Smooth muscle cell (in vitro differentiated cells): ENCODE measurements around the gene SNAP29. TPM values are rescaled to one million over a fixed set of nuclear protein-coding genes. Genes with fewer than 3 reads are reported as not detected.
"Not testable (repeated sequence)": the region's sequence is repeated elsewhere in the genome, so short reads cannot be mapped to it uniquely, and the experiment has no call there.

ENCODE experiments used
- DNase-seq: peaks from one replicate; lab custom pipeline; 2025; ENCODE audit not compliant: unreplicated experiment; lab: John Stamatoyannopoulos, UW
- H2AFZ ChIP-seq: fragments of 200-600 bp; sonication (generic); 2 replicates; pipeline ENCODE4 v1.6.0; 2016; ENCODE audit warnings: antibody characterized with exemption, low read depth, mild to moderate bottlenecking
- H3F3A ChIP-seq: fragments of 200-600 bp; sonication (generic); 2 replicates; pipeline ENCODE4 v1.6.0; 2017; ENCODE audit warnings: antibody characterized with exemption, low read depth
- H3K27ac ChIP-seq: fragments of 200-600 bp; sonication (generic); 2 replicates; pipeline ENCODE4 v1.5.1; 2016; ENCODE audit warnings: low read depth, mild to moderate bottlenecking
- H3K27me3 ChIP-seq: fragments of 200-600 bp; sonication (generic); 2 replicates; pipeline ENCODE4 v1.6.1; 2016; ENCODE audit warnings: low read depth, mild to moderate bottlenecking
- H3K36me3 ChIP-seq: fragments of 200-600 bp; sonication (generic); 2 replicates; pipeline ENCODE4 v1.5.1; 2016; ENCODE audit warnings: low read depth
- H3K4me1 ChIP-seq: fragments of 200-600 bp; sonication (generic); 2 replicates; pipeline ENCODE4 v1.5.1; 2016; ENCODE audit warnings: low read depth
- H3K4me2 ChIP-seq: fragments of 200-600 bp; sonication (generic); 2 replicates; pipeline ENCODE4 v1.6.0; 2016; ENCODE audit warnings: mild to moderate bottlenecking
- H3K4me3 ChIP-seq: fragments of 200-600 bp; sonication (generic); 2 replicates; pipeline ENCODE4 v1.5.1; 2016; ENCODE audit warnings: mild to moderate bottlenecking
- H3K79me2 ChIP-seq: fragments of 200-600 bp; sonication (generic); 2 replicates; pipeline ENCODE4 v1.6.0; 2016; ENCODE audit warnings: low read depth, mild to moderate bottlenecking
- H3K9ac ChIP-seq: fragments of 200-600 bp; sonication (generic); 2 replicates; pipeline ENCODE4 v1.6.0; 2016; ENCODE audit warnings: low read depth
- H3K9me3 ChIP-seq: fragments of 200-600 bp; sonication (generic); replicated peaks from 2 replicates; pipeline ENCODE4 v1.5.1; 2016; ENCODE audit warnings: low read depth
- H4K20me1 ChIP-seq: fragments of 200-600 bp; sonication (generic); 2 replicates; pipeline ENCODE4 v1.6.0; 2016; ENCODE audit warnings: low read depth
- WGBS: methylation state at CpG from one replicate; pipeline ENCODE4 v1.1.7; 2016; ENCODE audit warnings: low lambda C conversion rate; 5-methylcytosine and 5-hydroxymethylcytosine counted together
- polyA plus RNA-seq: library from polyadenylated mRNA; unstranded; fragments of >200 nt; fragmentation: Nextera tagmentation; extraction: Ambion mirVana; gene quantifications from 2 replicates; pipeline ENCODE4 v1.2.1, GENCODE V29; 2016
- total RNA-seq: library from RNA; depleted of rRNA; stranded (reverse); fragments of >200 nt; gene quantifications from 2 replicates; pipeline ENCODE4 v1.2.3, GENCODE V29; 2014
- TF ChIP-seq, protein P1 (sequence below): fragments of 200-600 bp; sonication (generic); IDR thresholded peaks from 2 replicates; pipeline ENCODE4 v1.5.1; 2017; ENCODE audit warnings: borderline replicate concordance, mild to moderate bottlenecking, antibody characterized with exemption; ENCODE audit not compliant: insufficient read depth, poor library complexity, severe bottlenecking

SNAP29 gene
- total and polyA plus RNA-seq, 2 experiments from 2014 or later = 9.4 to 28.8 TPM

DNA sequence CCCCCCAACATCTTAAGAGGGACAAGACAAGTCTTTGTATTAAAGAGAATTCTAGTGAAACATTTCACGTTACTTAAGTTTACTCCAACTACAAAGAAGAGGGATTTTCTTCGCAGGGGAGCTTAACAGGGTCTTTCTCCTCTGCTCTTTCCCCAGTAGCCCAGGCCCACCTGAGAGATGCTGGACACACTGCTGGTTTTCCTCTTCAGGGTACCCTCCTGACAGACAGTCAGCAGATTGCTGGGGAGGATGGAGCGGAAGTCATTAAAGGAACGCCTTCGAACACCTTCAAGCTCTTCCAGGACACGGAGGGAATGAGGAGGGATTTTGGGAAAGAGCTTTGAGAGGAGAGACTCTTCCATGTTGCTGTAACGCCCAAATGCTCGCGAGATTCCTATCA is 39.3 kb upstream of the SNAP29 start:
- WGBS = 98% methylated on average over 9 of the region's 9 CpGs

DNA sequence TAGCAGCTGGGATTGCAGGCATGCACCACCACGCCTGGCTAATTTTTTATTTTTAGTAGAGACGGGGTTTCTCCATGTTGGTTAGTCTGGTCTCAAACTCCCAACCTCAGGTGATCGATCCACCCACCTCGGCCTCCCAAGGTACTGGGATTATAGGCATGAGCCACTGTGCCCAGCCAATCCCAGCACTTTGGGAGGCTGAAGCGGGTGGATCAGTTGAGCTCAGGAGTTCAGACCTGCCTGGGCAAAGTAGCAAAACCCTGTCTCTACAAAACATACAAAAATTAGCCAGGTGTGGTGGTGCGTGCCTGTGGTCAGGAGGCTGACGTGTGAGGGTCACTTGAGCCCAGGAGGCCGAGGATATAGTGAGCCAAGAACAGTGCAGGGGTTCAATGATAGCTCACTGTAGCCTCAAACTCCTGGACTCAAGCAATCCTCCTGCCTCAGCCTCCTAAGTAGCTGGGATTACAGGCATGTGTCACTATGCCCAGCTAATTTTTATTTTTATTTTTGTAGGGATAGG is 37.0 kb upstream of the SNAP29 start:
- not testable (repeated sequence) for H3K4me3 ChIP-seq, DNase-seq, H3K27me3 ChIP-seq, H3K4me2 ChIP-seq, H3K79me2 ChIP-seq, H3K36me3 ChIP-seq, H3K4me1 ChIP-seq, H3K27ac ChIP-seq, H3K9me3 ChIP-seq, H3F3A ChIP-seq, H2AFZ ChIP-seq, H3K9ac ChIP-seq, H4K20me1 ChIP-seq
- over 99% methylated on average over 8 of the region's 8 CpGs for WGBS

More for the DNA sequence above, 39.3 kb upstream of the SNAP29 start:
- no peak overlapping the region for H3K9ac ChIP-seq
- H3K27ac ChIP-seq = no peak overlapping the region
- DNase-seq = no peak
- no peaks in the 10 kb centered on the region for H3K27me3 ChIP-seq
- H4K20me1 ChIP-seq = no peaks in the 10 kb centered on the region
- H3K9me3 ChIP-seq = no peaks in the 10 kb centered on the region
- H3F3A ChIP-seq = no peaks in the 10 kb centered on the region
- H3K36me3 ChIP-seq = peaks cover 5% of the 10 kb centered on the region
- H3K4me3 ChIP-seq = no peak overlapping the region
- no peaks in the 10 kb centered on the region for H3K4me1 ChIP-seq
- H3K4me2 ChIP-seq = no peak overlapping the region
- TF ChIP-seq, protein P1, sequence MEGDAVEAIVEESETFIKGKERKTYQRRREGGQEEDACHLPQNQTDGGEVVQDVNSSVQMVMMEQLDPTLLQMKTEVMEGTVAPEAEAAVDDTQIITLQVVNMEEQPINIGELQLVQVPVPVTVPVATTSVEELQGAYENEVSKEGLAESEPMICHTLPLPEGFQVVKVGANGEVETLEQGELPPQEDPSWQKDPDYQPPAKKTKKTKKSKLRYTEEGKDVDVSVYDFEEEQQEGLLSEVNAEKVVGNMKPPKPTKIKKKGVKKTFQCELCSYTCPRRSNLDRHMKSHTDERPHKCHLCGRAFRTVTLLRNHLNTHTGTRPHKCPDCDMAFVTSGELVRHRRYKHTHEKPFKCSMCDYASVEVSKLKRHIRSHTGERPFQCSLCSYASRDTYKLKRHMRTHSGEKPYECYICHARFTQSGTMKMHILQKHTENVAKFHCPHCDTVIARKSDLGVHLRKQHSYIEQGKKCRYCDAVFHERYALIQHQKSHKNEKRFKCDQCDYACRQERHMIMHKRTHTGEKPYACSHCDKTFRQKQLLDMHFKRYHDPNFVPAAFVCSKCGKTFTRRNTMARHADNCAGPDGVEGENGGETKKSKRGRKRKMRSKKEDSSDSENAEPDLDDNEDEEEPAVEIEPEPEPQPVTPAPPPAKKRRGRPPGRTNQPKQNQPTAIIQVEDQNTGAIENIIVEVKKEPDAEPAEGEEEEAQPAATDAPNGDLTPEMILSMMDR = no peak
- H2AFZ ChIP-seq = no peak overlapping the region
- H3K79me2 ChIP-seq = no peaks in the 10 kb centered on the region

DNA sequence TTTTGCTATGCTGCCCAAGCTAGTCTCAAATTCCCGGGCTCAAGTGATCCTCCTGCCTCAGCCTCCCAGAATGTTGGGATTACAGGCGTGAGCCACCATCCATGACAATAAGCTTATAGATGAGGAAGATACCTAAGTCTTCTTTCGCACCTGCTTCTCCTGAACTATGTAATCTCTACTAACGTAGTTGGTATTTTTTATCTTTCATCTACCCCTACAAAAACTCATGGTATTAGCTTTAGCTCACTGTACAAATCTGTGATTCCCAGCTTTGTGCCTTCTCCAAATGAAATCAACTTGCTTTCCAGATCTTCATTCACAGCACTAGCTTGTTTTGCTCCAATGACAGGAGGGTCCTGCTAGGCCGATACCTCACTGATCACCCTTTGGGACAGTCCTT is 36.6 kb upstream of the SNAP29 start:
- no peaks in the 10 kb centered on the region for H3K9me3 ChIP-seq
- H3F3A ChIP-seq = no peaks in the 10 kb centered on the region
- H3K27ac ChIP-seq = no peak overlapping the region
- H3K36me3 ChIP-seq = peaks cover 5% of the 10 kb centered on the region
- DNase-seq = no peak
- no peaks in the 10 kb centered on the region for H3K27me3 ChIP-seq
- no peak overlapping the region for H2AFZ ChIP-seq
- WGBS = 97% methylated on average over 5 of the region's 5 CpGs
- H3K9ac ChIP-seq = no peak overlapping the region
- H3K79me2 ChIP-seq = no peaks in the 10 kb centered on the region
- no peaks in the 10 kb centered on the region for H3K4me1 ChIP-seq
- H3K4me2 ChIP-seq = no peak overlapping the region
- TF ChIP-seq, protein P1 = no peak
- H4K20me1 ChIP-seq = no peaks in the 10 kb centered on the region
- H3K4me3 ChIP-seq = no peak overlapping the region

DNA sequence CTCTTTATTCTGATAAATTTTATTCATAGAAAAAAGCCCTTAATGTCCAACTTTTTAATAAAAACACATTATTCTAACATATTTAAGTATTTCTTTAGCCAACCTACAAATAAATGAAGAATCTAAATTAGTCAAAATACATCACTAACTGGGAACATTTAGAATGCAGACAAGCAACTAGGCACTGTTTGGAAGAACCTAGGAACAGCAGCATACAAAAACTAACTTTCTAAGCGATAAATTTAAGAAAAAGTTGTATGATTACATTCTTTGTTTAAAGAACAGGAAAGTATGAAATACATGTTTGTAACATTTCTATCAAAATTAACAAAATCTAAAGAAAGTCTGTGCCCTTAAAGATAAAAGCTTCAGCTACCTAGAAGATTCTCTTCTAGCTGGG is 35.5 kb upstream of the SNAP29 start:
- Histone ChIP-seq H3K79me2 (no peaks in the 10 kb centered on the region), H4K20me1 (no peaks in the 10 kb centered on the region), H3K4me3 (no peak overlapping the region)

DNA sequence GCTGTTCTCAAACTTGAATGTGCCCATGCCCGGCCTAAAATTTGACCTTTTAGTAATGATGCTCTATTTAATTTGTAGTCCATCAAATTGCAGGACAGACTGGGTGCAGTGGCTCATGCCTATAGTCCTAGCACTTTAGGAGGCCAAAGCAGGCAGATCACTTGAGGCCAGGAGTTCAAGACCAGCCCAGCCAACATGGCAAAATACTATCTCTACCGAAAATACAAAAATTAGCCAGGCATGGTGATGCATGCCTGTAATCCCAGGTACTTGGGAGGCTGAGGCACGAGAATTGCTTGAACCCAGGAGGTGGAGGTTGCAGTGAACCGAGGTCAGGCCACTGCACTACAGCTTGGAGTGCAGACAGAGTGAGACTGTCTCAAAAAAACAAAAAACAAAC is 33.6 kb upstream of the SNAP29 start:
- not testable (repeated sequence) for H3K27ac ChIP-seq, H2AFZ ChIP-seq, H3K79me2 ChIP-seq, H3K27me3 ChIP-seq, H3K36me3 ChIP-seq, H3K9me3 ChIP-seq, H3K4me3 ChIP-seq, H3F3A ChIP-seq, H3K9ac ChIP-seq, H4K20me1 ChIP-seq, H3K4me1 ChIP-seq, DNase-seq, H3K4me2 ChIP-seq
- 95% methylated on average over 4 of the region's 4 CpGs for WGBS

More for the DNA sequence above, 35.5 kb upstream of the SNAP29 start:
- Histone ChIP-seq H2AFZ (no peak overlapping the region), H3K9ac (no peak overlapping the region), H3K4me2 (no peak overlapping the region), H3K4me1 (no peaks in the 10 kb centered on the region), H3K9me3 (no peaks in the 10 kb centered on the region), H3K27me3 (no peaks in the 10 kb centered on the region), H3K27ac (no peak overlapping the region), H3F3A (no peaks in the 10 kb centered on the region), H3K36me3 (peaks cover 5% of the 10 kb centered on the region)
- TF ChIP-seq, protein P1 = no peak
- no peak for DNase-seq
- WGBS = 98% methylated on average over 1 of the region's 1 CpG
